Activated CD4-positive, alpha-beta T cell treated with anti-CD3 and anti-CD28 coated beads, Interleukin-2, amount 50 U/mL, for 24 hours (primary cell): ENCODE results near the gene CDK14.

Experiments used
- DNase-seq, 2 donors: peaks; one replicate each; pipeline ENCODE4 v3.0.0-alpha.2; 2020; ENCODE audit warnings: low read depth in 1 of 2, low spot score in 1 of 2

The CDK14 gene

DNA sequence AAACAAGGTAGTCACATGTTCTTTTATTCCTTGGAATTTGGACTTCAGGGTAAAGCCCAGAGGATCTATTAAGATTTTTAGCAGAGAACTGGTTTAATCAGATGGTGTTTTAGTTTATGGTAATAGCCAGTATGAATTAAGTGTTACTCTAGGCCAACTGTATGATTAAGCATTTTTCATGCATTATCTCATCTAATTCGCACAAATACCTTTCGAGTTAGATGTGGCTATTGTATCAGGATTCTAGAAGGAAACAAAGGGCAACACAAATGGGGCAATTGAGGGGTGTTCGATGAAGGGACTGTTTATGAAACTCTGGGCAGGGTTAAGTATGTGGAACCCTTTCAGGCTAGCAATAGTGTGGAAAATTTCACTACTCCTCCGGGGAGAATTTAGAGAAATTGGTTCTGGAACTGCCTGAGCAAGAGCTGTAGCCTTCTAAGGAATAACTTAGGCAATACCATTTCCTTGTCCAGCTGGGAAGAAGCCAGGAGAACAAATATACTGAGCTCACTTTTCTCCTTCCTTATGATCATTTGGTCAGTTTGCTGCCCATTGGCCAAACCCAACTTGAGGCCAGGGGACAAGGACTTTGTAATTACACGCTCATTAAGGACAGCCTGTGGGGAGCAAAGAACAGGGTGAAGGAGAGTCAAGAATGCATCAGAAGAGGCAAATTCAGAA, 349.1 kb downstream of the CDK14 start:
- DNase-seq: no peak

DNA sequence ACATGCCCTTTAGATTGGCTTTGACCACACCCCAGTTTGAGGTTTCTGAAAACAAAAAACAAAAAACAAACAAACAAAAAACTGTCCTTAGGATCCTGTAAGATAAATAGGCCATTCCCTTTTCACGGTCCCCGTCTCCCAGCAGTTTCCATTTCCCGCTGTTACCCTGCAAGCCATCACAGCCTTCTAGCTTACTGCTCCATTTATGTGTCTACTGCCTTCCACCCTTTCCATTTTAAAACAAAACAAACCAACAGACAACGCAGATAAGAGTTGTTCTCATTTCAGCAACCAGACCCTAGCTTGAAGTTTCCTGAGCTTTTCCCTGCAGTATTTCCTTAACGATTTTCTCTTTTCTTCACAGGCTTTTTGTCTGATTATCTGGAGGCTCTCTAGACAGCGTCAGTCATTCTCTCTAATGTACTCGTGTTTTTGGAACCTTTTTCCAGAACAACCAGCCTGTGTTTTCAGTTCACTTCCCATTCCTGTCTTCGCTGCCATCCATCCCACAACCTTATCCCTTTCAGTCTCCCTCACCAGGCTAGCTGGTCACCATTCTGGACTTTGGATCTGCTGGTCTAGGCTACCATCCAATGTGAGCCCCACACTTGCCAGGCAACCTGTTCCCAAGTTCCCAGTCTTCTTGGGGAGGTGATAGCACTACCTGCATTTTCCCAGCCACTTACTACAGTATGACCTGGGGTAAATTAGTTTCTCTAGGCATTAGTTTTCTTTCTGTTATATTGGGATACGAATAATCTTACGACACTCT, 350.8 kb downstream of the CDK14 start:
- DNase-seq: no peak

DNA sequence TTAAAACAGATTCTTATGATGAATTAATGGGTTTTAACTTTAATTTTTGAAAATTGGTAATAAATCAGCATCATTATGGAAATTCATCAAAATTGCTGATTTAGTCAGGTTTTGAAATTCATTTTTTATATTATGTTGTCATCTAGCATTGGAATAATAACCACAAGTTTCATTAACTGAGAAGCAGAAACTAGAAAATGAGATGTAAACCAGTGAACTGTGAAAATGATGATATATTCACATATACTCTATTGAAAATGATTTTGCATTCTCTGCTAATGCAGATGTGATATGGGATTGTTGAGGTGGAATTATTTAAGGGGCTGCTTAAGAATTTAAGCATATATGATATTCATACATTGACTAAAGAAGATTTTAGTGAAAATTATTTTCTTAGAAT, 352.0 kb downstream of the CDK14 start:
- DNase-seq: no peak

DNA sequence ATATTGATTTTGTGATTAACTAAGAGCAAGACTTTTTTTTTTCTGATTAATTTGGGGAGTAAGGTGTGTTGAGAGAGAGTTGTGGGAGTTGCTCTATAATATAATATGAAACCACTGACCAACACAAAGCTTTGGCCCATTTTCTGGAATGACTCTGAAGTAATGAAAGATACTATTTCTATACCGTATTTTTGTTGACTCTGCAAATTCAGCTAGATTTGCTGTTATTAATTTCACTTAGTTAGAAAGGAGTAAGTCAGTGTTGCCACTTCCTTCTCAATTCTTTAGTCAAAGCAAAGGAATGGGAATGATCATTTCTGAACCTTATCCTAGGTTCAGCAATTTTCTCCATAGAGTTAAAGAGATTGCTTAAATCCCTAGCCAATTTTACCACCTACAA, 355.1 kb downstream of the CDK14 start:
- no peak for DNase-seq

DNA sequence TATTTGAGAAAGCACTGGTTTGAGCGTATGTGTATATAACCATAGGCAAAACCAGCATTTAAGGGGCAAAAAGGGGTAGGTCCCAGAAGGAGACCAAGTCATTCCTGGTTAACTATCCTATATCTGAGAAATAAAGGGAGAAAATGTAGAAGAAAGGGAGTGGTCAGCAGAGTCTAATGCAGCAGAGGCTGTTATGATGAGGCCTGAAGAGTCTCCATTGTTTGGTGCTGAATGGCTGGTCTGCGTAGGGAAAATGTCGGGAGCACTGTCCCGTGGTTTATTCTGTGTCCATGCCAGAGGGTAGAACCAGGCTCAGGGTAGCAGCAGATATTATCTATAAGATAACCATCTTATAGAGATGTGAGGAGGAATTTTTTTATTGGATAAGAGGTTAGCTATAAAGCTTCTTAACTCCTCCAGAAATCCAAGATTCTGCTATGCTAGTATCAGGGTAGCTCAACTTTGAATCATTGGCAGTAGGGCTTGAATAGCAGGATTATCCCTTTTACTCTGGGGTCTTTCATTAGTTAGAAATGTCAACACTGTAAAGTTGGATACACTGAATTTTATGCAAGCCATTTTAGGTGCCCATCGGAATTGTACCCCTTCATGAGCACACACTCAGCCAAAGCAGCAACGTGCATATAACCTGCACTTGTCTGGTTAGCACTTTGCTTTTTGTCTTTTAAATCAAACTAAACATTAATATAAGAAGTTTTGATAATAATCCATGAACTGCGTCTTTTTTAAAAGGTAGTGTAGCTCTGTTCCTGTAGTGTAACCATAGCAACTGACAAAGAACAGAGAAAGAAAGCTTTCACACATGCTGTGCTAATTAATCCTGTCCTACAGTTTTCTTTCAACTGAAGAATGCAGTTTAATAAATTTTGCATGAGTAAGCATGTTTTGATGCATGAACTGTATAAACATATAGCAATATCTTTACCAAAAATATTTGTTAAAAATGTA, 356.1 kb downstream of the CDK14 start:
- no peak for DNase-seq

DNA sequence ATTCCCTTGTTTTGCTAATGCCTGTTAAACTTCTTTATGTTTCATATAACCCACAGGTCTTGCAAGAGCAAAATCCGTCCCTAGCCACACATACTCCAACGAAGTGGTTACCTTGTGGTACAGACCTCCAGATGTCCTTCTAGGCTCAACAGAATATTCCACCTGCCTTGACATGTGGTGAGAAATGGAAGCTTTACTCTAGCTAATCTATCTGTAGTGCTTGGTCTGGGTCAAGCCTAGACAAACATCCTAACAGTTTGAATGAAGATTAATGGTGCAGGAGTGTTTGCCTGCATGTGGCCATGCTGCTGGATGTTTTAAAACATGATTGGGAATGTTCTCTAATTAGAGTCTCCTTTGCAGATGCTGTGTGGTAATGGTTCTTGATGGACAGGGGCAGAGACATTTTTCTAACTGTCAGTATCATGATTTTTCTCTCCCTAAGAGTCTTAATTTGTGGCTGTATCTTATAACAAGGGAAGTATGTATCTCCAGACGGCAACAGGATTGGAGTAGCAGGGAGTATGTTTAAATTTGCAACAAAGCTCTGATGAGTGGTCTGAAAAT, 359.6 kb downstream of the CDK14 start:
- DNase-seq: no peak

DNA sequence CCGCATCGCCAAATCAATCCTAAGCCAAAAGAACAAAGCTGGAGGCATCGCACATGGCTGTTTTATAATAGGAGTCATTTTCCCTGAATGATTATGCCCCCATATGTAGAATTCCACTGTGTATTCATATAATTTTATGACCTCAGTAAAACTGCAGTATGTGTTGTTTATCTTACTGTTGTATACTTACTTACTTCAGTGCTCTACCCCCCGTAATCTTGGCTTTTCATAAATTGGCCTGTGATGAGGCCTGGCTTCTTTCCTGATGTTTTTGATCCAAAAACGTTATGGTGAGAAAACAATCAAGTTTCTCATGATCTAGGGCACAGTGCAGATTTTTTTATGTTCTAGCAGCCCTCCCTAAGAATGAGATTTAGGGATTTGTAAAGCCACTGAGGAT, 361.8 kb downstream of the CDK14 start:
- no peak for DNase-seq

DNA sequence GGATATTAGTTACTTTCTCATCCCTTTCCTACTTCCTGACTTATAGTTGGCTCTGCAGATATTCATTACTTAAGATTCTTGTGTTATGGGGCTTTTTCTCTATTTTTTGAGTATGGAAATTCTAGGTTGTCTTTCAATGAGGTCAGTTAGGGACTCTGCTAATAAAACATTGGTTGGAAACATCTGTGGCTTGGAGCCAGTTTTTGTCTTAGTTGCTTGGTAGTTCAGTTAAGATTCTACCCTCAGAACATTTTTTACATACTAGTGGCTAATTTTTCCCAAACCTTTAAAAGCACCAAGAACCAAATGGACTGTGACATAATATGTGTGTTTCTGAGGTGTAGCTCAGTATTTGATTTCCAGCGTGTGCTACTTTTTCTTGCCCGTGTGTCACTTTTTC, 362.5 kb downstream of the CDK14 start:
- DNase-seq: no peak

DNA sequence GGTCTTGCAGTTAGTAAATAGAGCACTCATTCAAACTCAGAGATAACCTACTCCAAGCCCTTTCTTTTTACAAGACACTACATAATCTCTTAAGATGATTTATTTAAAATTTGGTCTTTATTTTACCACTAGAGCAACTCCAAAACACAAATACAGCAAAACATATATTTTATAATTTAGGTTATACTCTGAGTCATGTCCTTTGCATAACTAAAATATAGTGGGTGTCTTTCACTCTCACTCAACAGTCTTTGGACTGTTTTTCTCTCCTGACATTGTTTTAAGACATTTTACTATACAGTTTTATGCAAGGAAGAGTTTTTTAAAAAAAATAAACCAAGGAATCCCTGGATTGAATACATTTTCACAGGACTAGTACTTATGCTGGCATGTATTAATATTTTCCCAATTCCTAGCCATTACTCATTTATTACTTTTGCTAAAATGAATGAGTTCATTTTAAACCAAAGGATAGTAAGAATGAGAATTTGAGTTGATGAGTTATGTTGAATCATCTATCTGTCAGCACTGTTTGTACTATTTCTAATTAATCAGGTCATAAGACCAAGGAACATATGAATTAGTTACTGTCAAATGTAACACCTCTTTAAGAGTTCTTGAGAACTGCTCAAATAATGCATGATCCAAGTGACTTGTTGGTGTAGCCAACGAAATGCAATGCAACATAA, 365.1 kb downstream of the CDK14 start:
- no peak for DNase-seq

DNA sequence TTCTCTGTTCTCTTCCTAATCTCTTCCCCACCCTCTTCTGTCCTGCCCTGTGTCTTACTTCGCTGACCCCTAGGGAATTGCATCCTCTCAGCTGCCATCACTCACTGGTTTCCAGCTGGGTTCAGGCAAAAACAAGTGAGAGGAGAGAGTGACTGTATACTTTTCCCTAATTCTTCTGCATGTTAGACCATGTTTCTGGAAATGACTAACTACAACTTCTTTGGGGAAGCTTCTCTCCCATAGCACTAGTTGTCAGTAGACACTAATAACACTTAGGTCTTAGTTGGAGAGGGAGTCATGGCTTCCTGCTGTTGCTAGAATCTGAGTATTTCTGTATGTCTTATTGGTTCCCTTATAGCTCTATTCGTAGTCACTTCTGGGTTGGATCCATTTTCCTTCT, 369.1 kb downstream of the CDK14 start:
- no peak for DNase-seq

DNA sequence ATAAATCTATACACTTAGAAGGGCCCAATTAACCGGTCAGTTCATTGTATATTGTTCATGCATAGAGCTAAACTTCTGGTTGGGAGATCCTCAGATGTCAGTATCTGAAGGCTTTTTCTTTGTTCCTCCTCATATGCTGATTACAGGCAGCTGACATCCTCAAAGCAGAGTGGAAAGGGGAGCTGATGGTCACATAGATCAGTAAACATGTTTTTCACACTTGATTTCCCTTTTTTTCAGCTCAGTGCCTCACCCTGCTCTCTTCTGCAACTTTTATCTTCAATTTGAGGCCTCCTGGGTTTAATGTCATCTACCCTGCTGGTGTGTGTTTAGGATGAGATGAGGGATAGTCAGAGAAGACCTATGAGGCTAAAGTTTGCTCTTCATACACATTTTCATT, 370.2 kb downstream of the CDK14 start:
- no peak for DNase-seq

DNA sequence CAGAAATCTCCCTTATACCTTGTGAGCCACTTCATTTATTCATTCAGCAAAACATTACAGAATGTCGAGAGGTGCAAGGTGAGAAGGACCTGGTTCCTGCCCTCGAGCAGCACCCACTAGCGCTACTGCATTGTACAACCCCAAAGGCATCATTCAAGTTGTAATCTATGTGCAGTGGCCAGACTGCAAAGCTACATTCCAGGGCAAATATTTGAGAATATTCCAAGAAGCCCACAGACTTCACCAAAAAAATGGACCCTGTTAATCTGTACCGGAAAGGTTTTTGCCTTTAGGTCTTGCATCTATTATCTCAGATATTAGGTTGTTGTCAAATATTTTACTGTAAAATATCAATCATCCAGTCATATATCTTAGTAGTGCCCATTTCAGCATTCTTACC, 372.8 kb downstream of the CDK14 start:
- no peak for DNase-seq

DNA sequence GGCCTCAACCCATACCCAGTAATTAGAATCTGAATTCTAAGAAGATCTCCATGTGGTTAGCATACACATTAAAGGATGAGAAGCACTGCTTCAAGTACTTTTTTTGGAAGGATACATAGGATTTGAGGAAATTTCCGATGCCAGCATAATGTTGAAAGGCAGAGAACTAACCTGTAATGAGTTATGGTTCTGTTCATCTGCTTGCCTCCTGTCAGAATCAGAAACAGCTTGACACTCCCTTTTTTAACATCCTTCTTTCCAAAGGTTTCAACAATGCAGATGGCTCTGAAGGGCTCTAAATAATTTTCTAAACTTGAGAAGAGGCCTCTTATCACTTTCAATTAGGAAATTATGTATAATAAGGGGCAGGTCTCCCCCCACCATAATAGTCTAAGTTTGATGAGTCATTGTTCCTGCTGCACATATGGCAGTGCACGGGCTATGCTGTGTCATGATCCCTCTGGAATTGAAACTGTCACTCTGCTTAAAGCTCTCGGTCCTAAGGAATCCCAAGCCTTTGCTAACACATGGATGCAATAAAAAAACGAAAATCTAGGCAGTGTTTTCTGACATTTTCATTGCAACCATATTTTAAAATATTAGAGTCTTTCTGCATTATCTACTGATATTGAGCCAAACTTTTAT, 376.9 kb downstream of the CDK14 start:
- no peak for DNase-seq

DNA sequence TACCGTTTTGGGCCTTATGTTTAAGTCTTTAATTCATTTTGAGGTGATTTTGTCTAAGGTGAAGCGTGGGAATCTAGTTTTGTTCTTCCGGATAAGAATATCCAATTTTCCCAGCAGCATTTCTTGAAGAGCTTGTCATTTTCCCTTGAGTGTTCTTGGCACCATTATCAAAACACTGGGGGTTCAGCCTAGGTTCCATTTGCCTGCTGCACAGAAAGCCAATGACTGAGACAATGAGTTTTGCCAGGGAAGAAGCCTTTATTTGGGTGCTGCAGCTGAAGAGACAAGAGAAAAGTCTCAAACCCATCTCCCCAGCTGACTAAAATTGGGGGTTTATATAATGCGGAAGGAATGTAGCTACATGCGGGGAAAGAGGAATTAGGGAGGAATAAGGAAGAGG, 380.9 kb downstream of the CDK14 start:
- DNase-seq: no peak

DNA sequence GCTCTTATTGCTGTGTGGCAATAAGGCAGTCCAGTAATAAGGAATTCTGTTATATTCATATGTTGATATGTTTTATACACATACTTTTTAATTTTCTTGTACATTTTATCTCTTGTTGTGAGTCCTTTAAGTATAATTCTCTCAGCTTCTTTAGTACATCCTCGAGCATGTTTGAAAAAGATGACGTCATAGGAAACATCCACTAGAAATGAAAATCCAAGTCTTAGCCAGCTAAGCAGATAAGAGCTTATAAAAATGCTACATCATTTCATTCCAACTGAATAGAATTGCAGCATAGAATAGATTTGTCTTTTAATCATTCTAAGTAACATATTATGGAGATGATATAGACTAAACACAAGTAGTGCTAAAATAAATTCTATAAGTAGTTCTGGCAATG, 384.4 kb downstream of the CDK14 start:
- DNase-seq: no peak

DNA sequence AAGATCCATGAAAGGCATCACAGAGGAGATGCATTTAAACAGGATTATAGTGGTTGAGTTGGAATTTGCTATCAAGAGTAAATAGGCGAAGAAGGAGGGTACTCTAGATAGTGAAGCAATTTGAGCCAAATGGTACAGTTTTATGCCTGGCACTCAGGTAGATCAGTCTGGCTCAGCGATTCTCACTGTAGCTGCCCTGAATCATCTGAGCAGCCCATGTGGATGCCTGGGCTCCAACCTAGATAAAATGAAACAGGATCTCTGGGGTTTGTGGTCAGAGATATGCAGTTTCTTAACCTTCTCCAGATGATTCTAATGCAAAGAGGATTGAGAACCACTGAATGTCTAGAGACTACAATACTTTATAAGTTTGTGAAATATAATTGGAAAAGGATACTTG, 386.1 kb downstream of the CDK14 start:
- no peak for DNase-seq

DNA sequence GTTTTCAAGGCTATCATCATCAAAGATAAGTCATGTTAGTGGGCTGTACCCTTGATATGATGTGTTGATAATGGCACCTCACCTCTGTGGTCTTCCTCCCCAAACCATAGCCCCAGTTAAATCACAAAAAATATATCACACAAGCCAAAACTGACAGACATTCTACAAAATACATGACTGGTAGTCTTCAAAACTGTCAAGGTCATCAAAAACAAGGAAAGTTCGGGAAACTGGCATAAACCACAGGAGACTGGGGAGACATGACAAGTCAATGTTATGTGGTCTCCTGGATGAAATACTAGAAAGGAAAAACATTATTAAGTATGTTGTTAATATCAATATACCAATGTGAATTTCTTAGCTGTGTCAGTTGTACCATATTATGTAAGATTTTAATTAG, 388.6 kb downstream of the CDK14 start:
- DNase-seq: no peak

DNA sequence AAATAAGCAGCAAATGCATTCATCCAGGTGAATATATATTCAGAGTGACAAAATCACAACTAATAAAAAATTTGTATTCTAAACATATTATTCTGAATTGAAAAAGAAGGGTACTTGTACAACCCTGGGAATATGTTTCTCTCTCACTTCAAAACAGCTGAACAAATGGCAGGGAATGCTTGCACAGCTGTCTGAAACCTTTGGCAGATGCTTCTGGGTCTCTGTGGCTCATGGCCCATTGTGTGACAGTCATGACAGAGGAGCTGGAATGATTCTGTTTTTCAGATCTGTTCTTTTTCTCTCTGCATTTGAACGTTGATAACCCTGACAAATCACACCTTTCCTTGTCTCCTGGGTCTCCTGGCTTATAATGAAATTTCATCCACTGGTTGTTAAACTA, 392.4 kb downstream of the CDK14 start:
- no peak for DNase-seq

DNA sequence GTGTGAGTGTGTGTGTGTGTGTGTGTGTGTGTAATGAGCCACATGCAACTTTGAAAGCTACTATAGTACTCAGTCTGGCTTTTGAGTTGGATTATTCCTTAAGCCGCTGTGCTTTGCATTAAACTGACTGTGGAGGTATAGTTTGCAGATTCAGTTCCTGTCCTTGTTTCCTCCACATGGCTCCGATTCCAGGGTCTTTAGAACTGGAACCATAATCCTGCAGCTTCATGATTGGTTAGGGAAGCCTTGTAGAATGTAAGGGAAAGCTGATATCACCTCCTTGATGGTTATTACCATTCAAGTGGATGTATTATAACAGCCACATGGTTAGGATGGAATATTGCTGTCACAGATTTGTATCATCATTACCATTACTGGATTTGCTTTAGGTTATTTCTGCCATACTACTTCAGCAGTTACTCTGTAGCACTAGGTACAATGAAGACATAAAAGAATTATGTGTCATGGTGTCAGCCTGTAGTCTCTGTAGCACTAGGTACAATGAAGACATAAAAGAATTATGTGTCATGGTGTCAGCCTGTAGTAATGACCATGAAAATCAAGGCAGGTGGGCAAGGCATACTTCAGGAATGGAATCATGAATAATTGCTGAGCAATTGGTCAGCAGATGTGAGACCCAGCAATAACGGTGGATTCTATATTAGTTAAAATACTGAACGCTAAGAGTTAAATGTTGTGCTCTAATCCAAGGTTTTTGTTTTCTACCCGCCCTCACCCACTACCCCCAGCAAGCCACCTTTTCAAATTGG, 393.1 kb downstream of the CDK14 start:
- no peak for DNase-seq

DNA sequence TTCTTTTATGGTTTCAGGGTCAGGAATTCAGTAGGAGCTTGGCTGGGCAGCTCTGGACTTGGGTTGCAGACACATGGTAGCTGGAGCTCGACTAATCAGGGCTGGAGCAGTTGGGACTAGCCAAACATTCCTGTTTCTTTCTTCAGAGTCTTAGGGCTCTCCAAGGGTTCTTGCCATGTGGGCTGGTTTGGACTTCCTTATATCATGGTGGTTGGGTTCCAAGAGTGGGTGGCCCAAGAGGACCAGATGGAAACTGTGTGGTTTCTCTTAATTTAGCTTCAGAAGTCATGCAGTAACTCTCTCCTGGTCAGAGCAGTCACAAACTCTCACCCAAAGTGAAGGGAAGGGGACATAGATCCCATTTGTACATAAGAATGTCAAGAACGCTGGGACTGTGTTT, 398.0 kb downstream of the CDK14 start:
- no peak for DNase-seq
